Measurements from ENCODE around the gene CTNNA3. TPM values are rescaled to one million over a fixed set of nuclear protein-coding genes. Genes with fewer than 3 reads are reported as not detected.

Gene CTNNA3
- total and polyA plus RNA-seq, 9 donors: 4.1 to 18.8 (median 6.3) TPM

- peak; percentile 16 for DNase-seq
- H3K36me3 ChIP-seq (ENCODE audit: control insufficient read depth, insufficient read depth, low read length): no peaks in the 10 kb centered on the region
These were observed 1388.2 kb downstream of the CTNNA3 start for GRCh38 chr10:66307826-66308225.

GRCh38 chr10:66301078-66301477 lies 1394.9 kb downstream of the CTNNA3 start:
- no peaks in the 10 kb centered on the region for H3K4me1 ChIP-seq (ENCODE audit: control insufficient read depth, insufficient read depth, low read length)
- no peak overlapping the region for H3K4me3 ChIP-seq (ENCODE audit: low read length)
- H3K36me3 ChIP-seq (ENCODE audit: control insufficient read depth, insufficient read depth, low read length): no peaks in the 10 kb centered on the region
- H3K27ac ChIP-seq (ENCODE audit: low read length): no peak overlapping the region
- H3K9me3 ChIP-seq (replicated peaks; ENCODE audit: control insufficient read depth, low read depth, low read length): no peaks in the 10 kb centered on the region
- no CpG with 5 or more reads among the region's 1 CpG for WGBS (ENCODE audit: insufficient coverage)
- H3K27me3 ChIP-seq (ENCODE audit: control insufficient read depth, insufficient read depth, low read length): no peaks in the 10 kb centered on the region
- DNase-seq: no peak

More at GRCh38 chr10:66307826-66308225, 1388.2 kb downstream of the CTNNA3 start:
- Histone ChIP-seq H3K9me3 (replicated peaks; ENCODE audit: control insufficient read depth, low read depth, low read length) (no peaks in the 10 kb centered on the region), H3K27me3 (ENCODE audit: control insufficient read depth, insufficient read depth, low read length) (no peaks in the 10 kb centered on the region), H3K4me3 (ENCODE audit: low read length) (no peak overlapping the region), H3K27ac (ENCODE audit: low read length) (no peak overlapping the region), H3K4me1 (ENCODE audit: control insufficient read depth, insufficient read depth, low read length) (no peaks in the 10 kb centered on the region)

- H3K9me3 ChIP-seq (replicated peaks; ENCODE audit: control insufficient read depth, low read depth, low read length): no peaks in the 10 kb centered on the region
- no peaks in the 10 kb centered on the region for H3K4me1 ChIP-seq (ENCODE audit: control insufficient read depth, insufficient read depth, low read length)
- H3K27ac ChIP-seq (ENCODE audit: low read length): no peak overlapping the region
- WGBS (ENCODE audit: insufficient coverage): no CpG with 5 or more reads among the region's 3 CpGs
- no peaks in the 10 kb centered on the region for H3K36me3 ChIP-seq (ENCODE audit: control insufficient read depth, insufficient read depth, low read length)
- no peak overlapping the region for H3K4me3 ChIP-seq (ENCODE audit: low read length)
- no peaks in the 10 kb centered on the region for H3K27me3 ChIP-seq (ENCODE audit: control insufficient read depth, insufficient read depth, low read length)
- DNase-seq: no peak
These were observed 1400.4 kb downstream of the CTNNA3 start for GRCh38 chr10:66295602-66296001.

- no peak overlapping the region for H3K4me3 ChIP-seq (ENCODE audit: low read length)
- no peak overlapping the region for H3K27ac ChIP-seq (ENCODE audit: low read length)
- 86% methylated on average over 2 of the region's 3 CpGs for WGBS (ENCODE audit: insufficient coverage)
- no peak for DNase-seq
- no peaks in the 10 kb centered on the region for H3K36me3 ChIP-seq (ENCODE audit: control insufficient read depth, insufficient read depth, low read length)
- H3K9me3 ChIP-seq (replicated peaks; ENCODE audit: control insufficient read depth, low read depth, low read length): no peaks in the 10 kb centered on the region
- H3K4me1 ChIP-seq (ENCODE audit: control insufficient read depth, insufficient read depth, low read length): no peaks in the 10 kb centered on the region
- no peaks in the 10 kb centered on the region for H3K27me3 ChIP-seq (ENCODE audit: control insufficient read depth, insufficient read depth, low read length)
These were observed 1401.5 kb downstream of the CTNNA3 start for GRCh38 chr10:66294538-66294937.

- H3K4me3 ChIP-seq (ENCODE audit: low read length): no peak overlapping the region
- no peak for DNase-seq
- H3K36me3 ChIP-seq (ENCODE audit: control insufficient read depth, insufficient read depth, low read length): no peaks in the 10 kb centered on the region
- H3K27me3 ChIP-seq (ENCODE audit: control insufficient read depth, insufficient read depth, low read length): no peaks in the 10 kb centered on the region
- no peak overlapping the region for H3K27ac ChIP-seq (ENCODE audit: low read length)
- no peaks in the 10 kb centered on the region for H3K9me3 ChIP-seq (replicated peaks; ENCODE audit: control insufficient read depth, low read depth, low read length)
- no peaks in the 10 kb centered on the region for H3K4me1 ChIP-seq (ENCODE audit: control insufficient read depth, insufficient read depth, low read length)
These were observed 1403.1 kb downstream of the CTNNA3 start for GRCh38 chr10:66292922-66293321.

GRCh38 chr10:66292456-66292855 lies 1403.5 kb downstream of the CTNNA3 start:
- no peaks in the 10 kb centered on the region for H3K27me3 ChIP-seq (ENCODE audit: control insufficient read depth, insufficient read depth, low read length)
- no peaks in the 10 kb centered on the region for H3K9me3 ChIP-seq (replicated peaks; ENCODE audit: control insufficient read depth, low read depth, low read length)
- no peak for DNase-seq
- H3K36me3 ChIP-seq (ENCODE audit: control insufficient read depth, insufficient read depth, low read length): no peaks in the 10 kb centered on the region
- no peaks in the 10 kb centered on the region for H3K4me1 ChIP-seq (ENCODE audit: control insufficient read depth, insufficient read depth, low read length)
- no peak overlapping the region for H3K4me3 ChIP-seq (ENCODE audit: low read length)
- no peak overlapping the region for H3K27ac ChIP-seq (ENCODE audit: low read length)
- no CpG with 5 or more reads among the region's 1 CpG for WGBS (ENCODE audit: insufficient coverage)

GRCh38 chr10:66291133-66291532 lies 1404.9 kb downstream of the CTNNA3 start:
- no peaks in the 10 kb centered on the region for H3K4me1 ChIP-seq (ENCODE audit: control insufficient read depth, insufficient read depth, low read length)
- no peak overlapping the region for H3K4me3 ChIP-seq (ENCODE audit: low read length)
- H3K27ac ChIP-seq (ENCODE audit: low read length): no peak overlapping the region
- no CpG with 5 or more reads among the region's 2 CpGs for whole genome bisulfite sequencing (ENCODE audit: insufficient coverage)
- H3K27me3 ChIP-seq (ENCODE audit: control insufficient read depth, insufficient read depth, low read length): no peaks in the 10 kb centered on the region
- H3K36me3 ChIP-seq (ENCODE audit: control insufficient read depth, insufficient read depth, low read length): no peaks in the 10 kb centered on the region
- DNase-seq: no peak
- H3K9me3 ChIP-seq (replicated peaks; ENCODE audit: control insufficient read depth, low read depth, low read length): no peaks in the 10 kb centered on the region

GRCh38 chr10:66284621-66285020 lies 1411.4 kb downstream of the CTNNA3 start:
- Histone ChIP-seq H3K27me3 (ENCODE audit: control insufficient read depth, insufficient read depth, low read length) (no peaks in the 10 kb centered on the region), H3K9me3 (replicated peaks; ENCODE audit: control insufficient read depth, low read depth, low read length) (no peaks in the 10 kb centered on the region), H3K36me3 (ENCODE audit: control insufficient read depth, insufficient read depth, low read length) (no peaks in the 10 kb centered on the region), H3K4me3 (ENCODE audit: low read length) (no peak overlapping the region), H3K27ac (ENCODE audit: low read length) (no peak overlapping the region), H3K4me1 (ENCODE audit: control insufficient read depth, insufficient read depth, low read length) (no peaks in the 10 kb centered on the region)
- DNase-seq: no peak

- no peak overlapping the region for H3K27ac ChIP-seq (ENCODE audit: low read length)
- DNase-seq: no peak
- H3K9me3 ChIP-seq (replicated peaks; ENCODE audit: control insufficient read depth, low read depth, low read length): no peaks in the 10 kb centered on the region
- H3K4me1 ChIP-seq (ENCODE audit: control insufficient read depth, insufficient read depth, low read length): no peaks in the 10 kb centered on the region
- no peaks in the 10 kb centered on the region for H3K27me3 ChIP-seq (ENCODE audit: control insufficient read depth, insufficient read depth, low read length)
- WGBS (ENCODE audit: insufficient coverage): 93% methylated on average over 3 of the region's 4 CpGs
- no peaks in the 10 kb centered on the region for H3K36me3 ChIP-seq (ENCODE audit: control insufficient read depth, insufficient read depth, low read length)
- no peak overlapping the region for H3K4me3 ChIP-seq (ENCODE audit: low read length)
These were observed 1412.0 kb downstream of the CTNNA3 start for GRCh38 chr10:66283874-66284464.

GRCh38 chr10:66283064-66283463 lies 1412.9 kb downstream of the CTNNA3 start:
- no peaks in the 10 kb centered on the region for H3K36me3 ChIP-seq (ENCODE audit: control insufficient read depth, insufficient read depth, low read length)

GRCh38 chr10:66281327-66281726 lies 1414.7 kb downstream of the CTNNA3 start:
- DNase-seq: no peak
- no peak overlapping the region for H3K4me3 ChIP-seq (ENCODE audit: low read length)
- H3K4me1 ChIP-seq (ENCODE audit: control insufficient read depth, insufficient read depth, low read length): no peaks in the 10 kb centered on the region
- no peaks in the 10 kb centered on the region for H3K9me3 ChIP-seq (replicated peaks; ENCODE audit: control insufficient read depth, low read depth, low read length)
- H3K36me3 ChIP-seq (ENCODE audit: control insufficient read depth, insufficient read depth, low read length): no peaks in the 10 kb centered on the region
- no peak overlapping the region for H3K27ac ChIP-seq (ENCODE audit: low read length)
- WGBS (ENCODE audit: insufficient coverage): no CpG with 5 or more reads among the region's 1 CpG
- no peaks in the 10 kb centered on the region for H3K27me3 ChIP-seq (ENCODE audit: control insufficient read depth, insufficient read depth, low read length)

More at GRCh38 chr10:66283064-66283463, 1412.9 kb downstream of the CTNNA3 start:
- Histone ChIP-seq H3K4me1 (ENCODE audit: control insufficient read depth, insufficient read depth, low read length) (no peaks in the 10 kb centered on the region), H3K27ac (ENCODE audit: low read length) (no peak overlapping the region), H3K9me3 (replicated peaks; ENCODE audit: control insufficient read depth, low read depth, low read length) (no peaks in the 10 kb centered on the region), H3K4me3 (ENCODE audit: low read length) (no peak overlapping the region), H3K27me3 (ENCODE audit: control insufficient read depth, insufficient read depth, low read length) (no peaks in the 10 kb centered on the region)
- DNase-seq: no peak
- WGBS (ENCODE audit: insufficient coverage): no CpG with 5 or more reads among the region's 2 CpGs

All from muscle of leg (tissue), 11 donors.